ENCODE measurements around the gene FLT3.

Gene FLT3

DNA sequence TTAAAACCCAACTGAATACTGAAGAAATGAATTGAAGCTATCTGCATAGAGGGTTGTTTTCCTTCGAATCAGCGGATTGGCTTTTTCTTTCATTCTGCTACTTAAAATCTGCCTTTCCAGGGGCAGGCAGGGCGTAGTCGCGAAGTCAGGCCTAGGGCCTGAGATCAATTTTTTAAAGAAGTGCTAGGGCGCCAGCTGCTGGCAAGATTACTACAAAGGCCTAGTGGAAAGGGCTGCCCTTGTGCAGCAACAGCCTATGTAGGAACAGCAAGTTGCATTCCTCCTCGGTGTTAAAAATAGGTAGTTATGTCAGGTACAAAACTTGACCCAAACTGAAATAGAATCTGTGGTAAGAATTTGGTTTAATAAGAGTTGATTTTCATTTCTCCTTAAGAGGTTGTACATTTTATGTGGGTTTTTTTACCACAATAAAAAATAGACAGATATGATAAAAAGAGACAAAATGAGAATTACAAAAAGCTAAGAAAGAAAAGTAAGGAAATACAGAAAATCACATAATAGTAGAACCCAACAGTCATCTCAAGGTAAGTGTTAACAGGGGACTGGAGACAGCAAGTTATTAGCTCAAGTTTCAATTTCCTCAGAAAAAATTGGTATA, 102.4 kb downstream of the FLT3 start:
- peak; percentile 45 for DNase-seq
- Histone ChIP-seq H3K4me1 (no peaks in the 10 kb centered on the region), H3K27me3 (peaks cover 30% of the 10 kb centered on the region), H3K4me3 (ENCODE audit: low read depth, low read length) (no peak overlapping the region), H3K9me3 (no peaks in the 10 kb centered on the region), H3K36me3 (no peaks in the 10 kb centered on the region)
- TF ChIP-seq, protein P1, sequence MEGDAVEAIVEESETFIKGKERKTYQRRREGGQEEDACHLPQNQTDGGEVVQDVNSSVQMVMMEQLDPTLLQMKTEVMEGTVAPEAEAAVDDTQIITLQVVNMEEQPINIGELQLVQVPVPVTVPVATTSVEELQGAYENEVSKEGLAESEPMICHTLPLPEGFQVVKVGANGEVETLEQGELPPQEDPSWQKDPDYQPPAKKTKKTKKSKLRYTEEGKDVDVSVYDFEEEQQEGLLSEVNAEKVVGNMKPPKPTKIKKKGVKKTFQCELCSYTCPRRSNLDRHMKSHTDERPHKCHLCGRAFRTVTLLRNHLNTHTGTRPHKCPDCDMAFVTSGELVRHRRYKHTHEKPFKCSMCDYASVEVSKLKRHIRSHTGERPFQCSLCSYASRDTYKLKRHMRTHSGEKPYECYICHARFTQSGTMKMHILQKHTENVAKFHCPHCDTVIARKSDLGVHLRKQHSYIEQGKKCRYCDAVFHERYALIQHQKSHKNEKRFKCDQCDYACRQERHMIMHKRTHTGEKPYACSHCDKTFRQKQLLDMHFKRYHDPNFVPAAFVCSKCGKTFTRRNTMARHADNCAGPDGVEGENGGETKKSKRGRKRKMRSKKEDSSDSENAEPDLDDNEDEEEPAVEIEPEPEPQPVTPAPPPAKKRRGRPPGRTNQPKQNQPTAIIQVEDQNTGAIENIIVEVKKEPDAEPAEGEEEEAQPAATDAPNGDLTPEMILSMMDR (IDR thresholded peaks at IDR 0.05; ENCODE audit: low read depth, low read length): peak; percentile 63

DNA sequence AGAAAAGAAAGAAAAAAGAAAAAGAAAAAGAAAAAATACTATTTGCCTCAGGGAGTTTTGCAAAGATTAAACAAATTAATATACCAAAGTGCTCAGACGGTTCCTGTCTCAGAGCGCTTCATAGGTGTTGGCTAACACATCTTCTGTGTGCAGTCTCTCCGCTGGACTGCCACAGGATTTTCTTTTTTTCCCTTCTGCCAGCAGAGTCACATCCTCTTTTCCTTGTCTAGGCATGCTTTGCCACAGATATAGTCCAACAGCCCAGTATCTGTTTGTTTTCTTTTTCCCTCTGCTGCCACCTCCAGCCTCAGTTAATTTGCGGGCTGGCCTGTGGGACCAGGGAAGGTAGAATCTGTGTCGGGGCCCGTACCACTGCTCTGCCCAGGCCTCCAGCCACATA, 108.5 kb downstream of the FLT3 start:
- H3K9me3 ChIP-seq: no peaks in the 10 kb centered on the region
- H3K36me3 ChIP-seq: no peaks in the 10 kb centered on the region
- H3K27me3 ChIP-seq: peaks cover 55% of the 10 kb centered on the region
- no peak for DNase-seq
- no peak overlapping the region for H3K4me3 ChIP-seq (ENCODE audit: low read depth, low read length)
- no peaks in the 10 kb centered on the region for H3K4me1 ChIP-seq
- TF ChIP-seq, protein P1 (IDR thresholded peaks at IDR 0.05; ENCODE audit: low read depth, low read length): no peak

DNA sequence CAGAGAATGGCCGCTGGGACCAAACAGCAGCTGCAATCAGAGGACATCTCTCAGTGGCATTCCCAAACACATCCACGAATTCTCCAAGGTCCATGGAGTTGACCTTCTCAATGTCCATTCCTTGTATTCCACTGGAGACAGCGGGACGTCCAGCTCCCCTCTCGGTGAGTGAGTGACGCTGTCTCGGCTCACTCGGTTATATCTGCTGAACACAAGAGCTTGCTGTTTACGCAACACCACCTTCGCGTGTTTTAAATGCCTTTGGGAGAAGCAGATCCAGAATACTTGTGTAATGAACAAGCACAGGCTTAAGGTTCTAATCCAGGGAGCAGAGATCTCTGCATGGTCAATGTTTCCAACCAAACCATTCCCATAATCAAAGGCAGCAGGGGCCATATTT, 111.9 kb downstream of the FLT3 start, which contains the start of gene URAD:
URAD (minus strand) TSS at position 174 of the 400 bp plus-strand sequence; CDS start at position 118, 56 bp downstream.
- Histone ChIP-seq H3K36me3 (no peaks in the 10 kb centered on the region), H3K9me3 (no peaks in the 10 kb centered on the region), H3K4me3 (ENCODE audit: low read depth, low read length) (no peak within 1 kb of the TSS), H3K27me3 (peaks cover 63% of the 10 kb centered on the region), H3K4me1 (no peaks in the 10 kb centered on the region)
- TF ChIP-seq, protein P1 (IDR thresholded peaks at IDR 0.05; ENCODE audit: low read depth, low read length): no peak
- no peak for DNase-seq

DNA sequence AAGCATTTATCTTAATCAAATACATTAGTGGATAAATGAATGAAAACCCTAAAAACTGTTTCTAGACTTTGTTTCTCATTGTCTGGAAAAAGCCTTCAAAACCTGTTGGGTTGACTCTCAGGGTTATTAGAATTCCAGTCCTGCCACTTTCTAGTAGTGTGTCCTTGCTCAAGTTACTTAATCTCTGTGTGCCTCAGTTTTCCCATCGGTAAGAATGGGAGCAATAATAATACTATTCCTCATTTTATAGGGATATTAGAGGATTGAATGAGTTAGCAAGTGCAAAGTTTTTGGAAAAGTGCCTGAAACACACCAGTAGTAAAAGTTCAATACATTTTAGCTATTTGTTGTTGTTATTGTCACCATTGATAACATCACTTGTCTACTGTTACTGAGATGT, 114.8 kb downstream of the FLT3 start:
- Histone ChIP-seq H3K9me3 (no peaks in the 10 kb centered on the region), H3K27me3 (peaks cover 79% of the 10 kb centered on the region), H3K4me1 (no peaks in the 10 kb centered on the region), H3K4me3 (ENCODE audit: low read depth, low read length) (no peak overlapping the region), H3K36me3 (no peaks in the 10 kb centered on the region)
- DNase-seq: no peak
- TF ChIP-seq, protein P1 (IDR thresholded peaks at IDR 0.05; ENCODE audit: low read depth, low read length): no peak

DNA sequence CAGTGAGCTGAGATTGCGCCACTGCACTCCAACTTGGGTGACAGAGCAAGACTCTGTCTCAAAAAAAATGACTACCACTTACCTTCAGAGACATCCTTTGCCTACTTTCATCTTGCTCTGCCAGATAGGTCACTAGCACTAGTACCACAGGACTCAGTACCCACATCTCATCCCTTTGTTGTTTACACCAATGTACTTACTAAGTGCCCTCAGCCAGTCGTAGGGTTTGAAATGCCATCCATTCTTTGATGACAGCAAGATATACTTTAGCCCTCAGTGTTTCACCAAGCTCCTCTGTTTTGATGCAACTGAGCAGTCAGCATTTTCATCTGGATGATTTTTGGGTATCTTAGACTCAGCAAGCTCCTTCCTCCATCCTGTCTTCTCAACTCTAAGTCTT, 118.0 kb downstream of the FLT3 start:
- H3K4me3 ChIP-seq (ENCODE audit: low read depth, low read length): no peak overlapping the region
- no peak for DNase-seq
- no peaks in the 10 kb centered on the region for H3K36me3 ChIP-seq
- TF ChIP-seq, protein P1 (IDR thresholded peaks at IDR 0.05; ENCODE audit: low read depth, low read length): no peak
- no peaks in the 10 kb centered on the region for H3K4me1 ChIP-seq
- H3K9me3 ChIP-seq: no peaks in the 10 kb centered on the region
- H3K27me3 ChIP-seq: peaks cover 86% of the 10 kb centered on the region

DNA sequence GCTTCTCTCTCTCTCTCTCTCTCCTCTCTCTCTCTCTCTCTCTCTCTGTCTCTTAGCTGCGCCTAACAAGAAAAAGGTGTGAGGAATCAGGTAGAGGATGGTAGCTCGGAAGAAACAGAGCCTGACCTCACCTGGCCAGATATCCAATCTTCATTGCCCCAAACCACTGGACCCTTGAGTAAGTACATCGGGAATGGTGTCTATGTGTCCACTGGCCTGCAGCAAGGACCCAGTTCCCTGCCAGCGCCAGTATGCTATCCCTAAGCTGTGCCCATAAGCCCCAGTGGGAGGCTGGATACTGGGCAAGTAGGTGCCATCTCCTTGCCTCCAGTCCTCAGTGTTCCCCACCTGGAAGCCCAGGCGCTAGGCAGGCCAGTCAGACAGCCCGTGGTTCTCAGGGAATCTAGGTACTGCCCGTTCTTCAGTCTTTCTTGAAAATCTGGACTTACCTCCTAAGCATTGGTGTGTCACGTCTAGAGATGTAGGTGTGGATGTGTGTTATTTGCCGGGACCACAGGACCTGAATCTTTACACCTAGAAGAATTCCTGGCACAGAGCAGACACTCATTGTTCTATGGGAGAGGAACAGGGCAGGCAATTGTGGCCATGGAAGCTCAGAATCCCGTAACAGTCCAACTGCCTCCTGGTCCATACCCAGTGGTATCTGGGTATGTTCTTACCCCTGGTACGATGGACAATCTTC, 119.2 kb downstream of the FLT3 start:
- no peaks in the 10 kb centered on the region for H3K9me3 ChIP-seq
- DNase-seq: no peak
- TF ChIP-seq, protein P1 (IDR thresholded peaks at IDR 0.05; ENCODE audit: low read depth, low read length): no peak
- no peaks in the 10 kb centered on the region for H3K36me3 ChIP-seq
- no peaks in the 10 kb centered on the region for H3K4me1 ChIP-seq
- H3K27me3 ChIP-seq: peaks cover 86% of the 10 kb centered on the region
- no peak overlapping the region for H3K4me3 ChIP-seq (ENCODE audit: low read depth, low read length)
